ENCODE measurements around the gene POLR1G. TPM values are rescaled to one million over a fixed set of nuclear protein-coding genes. Genes with fewer than 3 reads are reported as not detected.
"Not testable (repeated sequence)": the region's sequence is repeated elsewhere in the genome, so short reads cannot be mapped to it uniquely, and the experiment has no call there.

The POLR1G gene
- polyA plus RNA-seq, 3 donors, result 0.81 to 1.5 (median 1.1) TPM

- no peak for TF ChIP-seq CTCF (IDR thresholded peaks at IDR 0.05)
- peaks cover 65% of the 10 kb centered on the region for H3K4me1 Mint-ChIP-seq
- Histone ChIP-seq H3K4me3 (replicated peaks in 1 of 3; ENCODE audit: low read depth in 2 of 3, low read length in 3 of 3) (peak overlapping the region; percentile 66 to 93 (median 76)), H3K9ac (ENCODE audit: insufficient read depth, low read length, poor library complexity, severe bottlenecking) (peak overlapping the region; percentile 73), H3K9me3 (replicated peaks in 1 of 2; ENCODE audit: control insufficient read depth in 1 of 2, insufficient read depth in 1 of 2, low read length in 2 of 2) (no peaks in the 10 kb centered on the region), H3K27me3 (ENCODE audit: control insufficient read depth in 2 of 2, insufficient read depth in 2 of 2, low read length in 2 of 2) (peaks cover 3 to 5% of the 10 kb centered on the region in 2 donors), H2AFZ (ENCODE audit: insufficient read depth, low read depth, low read length, poor library complexity, severe bottlenecking) (peak overlapping the region; percentile 86), H3K27ac (ENCODE audit: low read depth in 1 of 2, low read length in 2 of 2) (peak overlapping the region; percentile 88 to 94), H3K79me2 (ENCODE audit: insufficient read depth, low read length) (peaks cover 26% of the 10 kb centered on the region), H3K4me2 (replicated peaks; ENCODE audit: extremely low read depth, low read length, poor library complexity, severe bottlenecking) (peak overlapping the region; percentile 85), H4K20me1 (ENCODE audit: insufficient read depth, low read length) (no peaks in the 10 kb centered on the region), H3K4me1 (ENCODE audit: control insufficient read depth in 1 of 2, insufficient read depth in 2 of 2, low read length in 2 of 2) (peaks cover 58 to 82% of the 10 kb centered on the region in 2 donors), H3K36me3 (replicated peaks in 1 of 2; ENCODE audit: control insufficient read depth in 1 of 2, insufficient read depth in 2 of 2, low read length in 2 of 2) (peaks cover 4 to 9% of the 10 kb centered on the region in 2 donors)
- peaks cover 15 to 19% of the 10 kb centered on the region in 2 donors for H3K36me3 Mint-ChIP-seq
- intact Hi-C loops (cut with micrococcal nuclease), result no loop called here
- H3K4me3 Mint-ChIP-seq, result peak overlapping the region; percentile 92 to 93
- WGBS (ENCODE audit: insufficient coverage), result 0% methylated on average over 15 of the region's 24 CpGs
- peak; percentile 77 to 97 (median 95) for DNase-seq
- peak overlapping the region; percentile 93 to 99 (median 96) for H3K27ac Mint-ChIP-seq
- H3K27me3 Mint-ChIP-seq (ENCODE audit: low read depth in 3 of 3), result peaks cover 9 to 15% (median 15%) of the 10 kb centered on the region in 3 donors
- H3K9me3 Mint-ChIP-seq, result peaks cover 0 to 5% (median 0%) of the 10 kb centered on the region in 7 donors
Observed at GRCh38 chr19:45424191-45425058, 18.0 kb downstream of the POLR1G start.

GRCh38 chr19:45428384-45429231 lies 22.2 kb downstream of the POLR1G start:
- H2AFZ ChIP-seq (ENCODE audit: insufficient read depth, low read depth, low read length, poor library complexity, severe bottlenecking), result peak overlapping the region; percentile 74
- H3K27ac ChIP-seq (ENCODE audit: low read depth in 1 of 2, low read length in 2 of 2), result peak overlapping the region in 1 of 2 donors; percentile 22
- peak; percentile 30 for TF ChIP-seq CTCF (IDR thresholded peaks at IDR 0.05)
- H3K79me2 ChIP-seq (ENCODE audit: insufficient read depth, low read length), result peaks cover under 1% of the 10 kb centered on the region
- no peaks in the 10 kb centered on the region for H3K36me3 ChIP-seq (replicated peaks in 1 of 2; ENCODE audit: control insufficient read depth in 1 of 2, insufficient read depth in 2 of 2, low read length in 2 of 2)
- DNase-seq, result peak; percentile 52 to 71 (median 60)
- H3K27me3 Mint-ChIP-seq (ENCODE audit: low read depth in 3 of 3), result peaks cover 9 to 18% (median 15%) of the 10 kb centered on the region in 3 donors
- under 1% methylated on average over 54 of the region's 73 CpGs for WGBS (ENCODE audit: insufficient coverage)
- H3K36me3 Mint-ChIP-seq, result peaks cover 0 to 3% of the 10 kb centered on the region in 2 donors
- H3K9ac ChIP-seq (ENCODE audit: insufficient read depth, low read length, poor library complexity, severe bottlenecking), result peak overlapping the region; percentile 41
- H3K27me3 ChIP-seq (ENCODE audit: control insufficient read depth in 2 of 2, insufficient read depth in 2 of 2, low read length in 2 of 2), result peaks cover 3 to 5% of the 10 kb centered on the region in 2 donors
- peaks cover 46 to 61% of the 10 kb centered on the region in 2 donors for H3K4me1 ChIP-seq (ENCODE audit: control insufficient read depth in 1 of 2, insufficient read depth in 2 of 2, low read length in 2 of 2)
- peak overlapping the region in 6 of 7 donors; percentile 73 to 89 (median 83) for H3K27ac Mint-ChIP-seq
- peak overlapping the region; percentile 15 to 65 (median 27) for H3K4me3 ChIP-seq (replicated peaks in 1 of 3; ENCODE audit: low read depth in 2 of 3, low read length in 3 of 3)
- H4K20me1 ChIP-seq (ENCODE audit: insufficient read depth, low read length), result no peaks in the 10 kb centered on the region
- peaks cover 49% of the 10 kb centered on the region for H3K4me1 Mint-ChIP-seq
- intact Hi-C loops (cut with micrococcal nuclease), result loop anchor here in 1 of 2 donors (2.0 kb wide), 1 partner anchor 14 kb away; no protein-coding TSS in a partner anchor
- peak overlapping the region; percentile 75 to 88 for H3K4me3 Mint-ChIP-seq
- peaks cover 0 to 5% (median 0%) of the 10 kb centered on the region in 7 donors for H3K9me3 Mint-ChIP-seq
- H3K9me3 ChIP-seq (replicated peaks in 1 of 2; ENCODE audit: control insufficient read depth in 1 of 2, insufficient read depth in 1 of 2, low read length in 2 of 2), result no peaks in the 10 kb centered on the region
- peak overlapping the region; percentile 79 for H3K4me2 ChIP-seq (replicated peaks; ENCODE audit: extremely low read depth, low read length, poor library complexity, severe bottlenecking)

DNA sequence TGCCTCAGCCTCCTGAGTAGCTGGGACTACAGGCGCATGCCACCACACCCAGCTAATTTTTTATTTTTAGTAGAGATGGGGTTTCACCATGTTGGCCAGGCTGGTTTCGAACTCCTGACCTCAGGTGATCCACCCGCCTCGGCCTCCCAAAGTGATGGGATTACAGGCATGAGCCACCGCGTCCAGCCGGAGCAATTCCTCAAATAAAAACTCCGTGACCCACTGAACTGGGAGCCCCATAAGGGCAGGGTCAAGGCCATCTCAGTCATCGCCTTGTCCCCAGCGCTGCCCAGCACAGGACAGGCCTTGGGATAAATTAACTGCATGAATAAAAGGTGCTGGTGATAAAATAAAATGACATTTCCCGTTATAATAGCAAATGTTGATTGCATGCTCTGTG lies 23.5 kb downstream of the POLR1G start:
- not testable (repeated sequence) for H4K20me1 ChIP-seq (ENCODE audit: insufficient read depth, low read length); H3K4me2 ChIP-seq (replicated peaks; ENCODE audit: extremely low read depth, low read length, poor library complexity, severe bottlenecking); H3K27me3 ChIP-seq (ENCODE audit: control insufficient read depth in 2 of 2, insufficient read depth in 2 of 2, low read length in 2 of 2); DNase-seq; H3K9me3 ChIP-seq (replicated peaks in 1 of 2; ENCODE audit: control insufficient read depth in 1 of 2, insufficient read depth in 1 of 2, low read length in 2 of 2); H3K4me3 ChIP-seq (replicated peaks in 1 of 3; ENCODE audit: low read depth in 2 of 3, low read length in 3 of 3); H3K9me3 Mint-ChIP-seq; H3K4me3 Mint-ChIP-seq; H3K9ac ChIP-seq (ENCODE audit: insufficient read depth, low read length, poor library complexity, severe bottlenecking); H3K27ac ChIP-seq (ENCODE audit: low read depth in 1 of 2, low read length in 2 of 2); H3K36me3 ChIP-seq (replicated peaks in 1 of 2; ENCODE audit: control insufficient read depth in 1 of 2, insufficient read depth in 2 of 2, low read length in 2 of 2); H2AFZ ChIP-seq (ENCODE audit: insufficient read depth, low read depth, low read length, poor library complexity, severe bottlenecking); H3K79me2 ChIP-seq (ENCODE audit: insufficient read depth, low read length); H3K36me3 Mint-ChIP-seq
- peaks cover 9 to 18% (median 15%) of the 10 kb centered on the region in 3 donors for H3K27me3 Mint-ChIP-seq (ENCODE audit: low read depth in 3 of 3)
- H3K4me1 Mint-ChIP-seq, result peaks cover 40% of the 10 kb centered on the region
- intact Hi-C loops (cut with micrococcal nuclease), result loop anchor here in 1 of 2 donors (2.0 kb wide), 1 partner anchor 13 kb away; no protein-coding TSS in a partner anchor
- H3K27ac Mint-ChIP-seq, result peak overlapping the region in 3 of 7 donors; percentile 45 to 83 (median 50)
- peaks cover 36 to 48% of the 10 kb centered on the region in 2 donors for H3K4me1 ChIP-seq (ENCODE audit: control insufficient read depth in 1 of 2, insufficient read depth in 2 of 2, low read length in 2 of 2)
- 91% methylated on average over 10 of the region's 11 CpGs for WGBS (ENCODE audit: insufficient coverage)
